MCF 10A (cell line): Measurements from ENCODE around the gene EP400. TPM values are rescaled to one million over a fixed set of nuclear protein-coding genes. Genes with fewer than 3 reads are reported as not detected.
A peak's percentile ranks its signal among the peaks of the same experiment; 100 is the strongest.

Experiments
- BruUV-seq: library from RNA; stranded (reverse); fragments of 400-500 nt; replicated peaks from 2 replicates; lab custom pipeline; 2021; lab: Mats Ljungman, UMichigan
- CTCF ChIA-PET: fragments of 300-600 bp; sonication (Branson Sonifier 250); formaldehyde crosslinking; extraction: SDS; loops from one replicate; lab custom pipeline; 2021; ENCODE audit warnings: antibody characterized with exemption, inconsistent platforms; lab: Yijun Ruan, JAX
- POLR2A ChIA-PET: fragments of 300-600, 350-650 bp; sonication (Branson Sonifier 250); formaldehyde crosslinking; extraction: SDS; loops from one replicate; lab custom pipeline; 2020; ENCODE audit warnings: antibody characterized with exemption, inconsistent platforms; lab: Yijun Ruan, JAX
- DNase-seq: peaks from one replicate; pipeline ENCODE4 v3.0.0-alpha.2; 2018; ENCODE audit not compliant: unreplicated experiment
- H3K27ac Mint-ChIP-seq: one replicate; pipeline ENCODE4 v1.8.0; 2022; ENCODE audit warnings: mild to moderate bottlenecking, low read depth, mixed read lengths; ENCODE audit not compliant: unreplicated experiment
- H3K27me3 Mint-ChIP-seq: one replicate; pipeline ENCODE4 v1.8.0; 2022; ENCODE audit warnings: mixed read lengths; ENCODE audit not compliant: insufficient read depth, unreplicated experiment
- H3K36me3 Mint-ChIP-seq: one replicate; pipeline ENCODE4 v1.8.0; 2022; ENCODE audit warnings: mild to moderate bottlenecking, moderate library complexity, mixed read lengths; ENCODE audit not compliant: insufficient read depth, unreplicated experiment
- H3K4me1 Mint-ChIP-seq: one replicate; pipeline ENCODE4 v1.8.0; 2022; ENCODE audit warnings: mixed read lengths; ENCODE audit not compliant: insufficient read depth, unreplicated experiment
- H3K4me3 Mint-ChIP-seq: one replicate; pipeline ENCODE4 v1.8.0; 2022; ENCODE audit warnings: mild to moderate bottlenecking, moderate library complexity, mixed read lengths; ENCODE audit not compliant: unreplicated experiment
- H3K9me3 Mint-ChIP-seq: one replicate; pipeline ENCODE4 v1.8.0; 2022; ENCODE audit warnings: mixed read lengths; ENCODE audit not compliant: unreplicated experiment
- intact Hi-C: fragments of 100-400 bp; cut with micrococcal nuclease; formaldehyde crosslinking; loops from 2 replicates; pipeline ENCODE4 v1.14.1; 2022
- total RNA-seq: library from RNA; stranded (reverse); gene quantifications from 2 replicates; pipeline ENCODE4 v1.2.3, GENCODE V29; 2022
- TF ChIP-seq, protein P1 (sequence below): fragments of 200-600 bp; IDR thresholded peaks from one replicate; pipeline ENCODE4 v1.8.0; 2022; ENCODE audit warnings: antibody characterized with exemption, mild to moderate bottlenecking; ENCODE audit not compliant: unreplicated experiment

Gene EP400
- total RNA-seq, 1 experiment from 2014 or later: 52.4 TPM

GRCh38 chr12:131994589-131994988, 44.8 kb downstream of the EP400 start:
- H3K4me1 Mint-ChIP-seq: no peaks in the 10 kb centered on the region
- no TSS peak for BruUV-seq
- CTCF ChIA-PET: interaction anchor here (0.5 kb wide), 1 partner anchor 94 kb away, joined by 3 read pairs; no protein-coding TSS in a partner anchor
- DNase-seq: no peak
- H3K4me3 Mint-ChIP-seq: no peak overlapping the region
- POLR2A ChIA-PET: no interaction called here
- no peaks in the 10 kb centered on the region for H3K27me3 Mint-ChIP-seq
- peak overlapping the region; percentile 12 for H3K27ac Mint-ChIP-seq
- intact Hi-C loops: no loop called here
- H3K9me3 Mint-ChIP-seq: no peaks in the 10 kb centered on the region
- peaks cover 75% of the 10 kb centered on the region for H3K36me3 Mint-ChIP-seq
- TF ChIP-seq, protein P1, sequence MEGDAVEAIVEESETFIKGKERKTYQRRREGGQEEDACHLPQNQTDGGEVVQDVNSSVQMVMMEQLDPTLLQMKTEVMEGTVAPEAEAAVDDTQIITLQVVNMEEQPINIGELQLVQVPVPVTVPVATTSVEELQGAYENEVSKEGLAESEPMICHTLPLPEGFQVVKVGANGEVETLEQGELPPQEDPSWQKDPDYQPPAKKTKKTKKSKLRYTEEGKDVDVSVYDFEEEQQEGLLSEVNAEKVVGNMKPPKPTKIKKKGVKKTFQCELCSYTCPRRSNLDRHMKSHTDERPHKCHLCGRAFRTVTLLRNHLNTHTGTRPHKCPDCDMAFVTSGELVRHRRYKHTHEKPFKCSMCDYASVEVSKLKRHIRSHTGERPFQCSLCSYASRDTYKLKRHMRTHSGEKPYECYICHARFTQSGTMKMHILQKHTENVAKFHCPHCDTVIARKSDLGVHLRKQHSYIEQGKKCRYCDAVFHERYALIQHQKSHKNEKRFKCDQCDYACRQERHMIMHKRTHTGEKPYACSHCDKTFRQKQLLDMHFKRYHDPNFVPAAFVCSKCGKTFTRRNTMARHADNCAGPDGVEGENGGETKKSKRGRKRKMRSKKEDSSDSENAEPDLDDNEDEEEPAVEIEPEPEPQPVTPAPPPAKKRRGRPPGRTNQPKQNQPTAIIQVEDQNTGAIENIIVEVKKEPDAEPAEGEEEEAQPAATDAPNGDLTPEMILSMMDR: no peak

DNA sequence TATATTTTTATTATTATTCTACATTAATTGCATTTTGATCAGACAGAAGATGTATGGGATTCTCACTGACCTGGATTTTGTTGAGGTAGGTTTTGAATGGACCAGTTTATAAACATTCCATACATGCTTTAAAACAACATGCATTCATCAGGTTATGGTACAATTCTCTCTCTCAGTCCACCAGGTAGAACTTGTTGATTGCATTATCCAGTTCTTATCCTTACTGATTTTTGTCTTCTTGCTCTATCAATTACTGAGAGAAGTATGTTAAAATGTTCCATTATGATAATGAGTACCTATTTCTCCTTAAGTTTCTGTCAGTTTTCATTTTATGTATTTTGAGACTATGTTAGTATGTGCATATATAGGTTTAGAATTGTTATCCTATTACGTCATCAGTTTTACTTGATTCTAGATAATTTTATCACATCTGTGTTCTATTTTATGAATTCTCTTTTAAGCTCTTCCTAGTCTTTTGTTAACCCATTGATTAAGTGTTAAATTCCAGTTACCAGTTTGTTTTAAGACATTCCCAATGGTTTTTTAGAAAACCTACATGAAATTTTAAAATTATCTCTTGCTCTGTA, 50.6 kb downstream of the EP400 start:
- Mint-ChIP-seq H3K4me3 (no peak overlapping the region), H3K9me3 (no peaks in the 10 kb centered on the region), H3K36me3 (peaks cover 34% of the 10 kb centered on the region), H3K27ac (no peak overlapping the region), H3K4me1 (no peaks in the 10 kb centered on the region), H3K27me3 (no peaks in the 10 kb centered on the region)
- intact Hi-C loops: loop anchor here (5.0 kb wide), 1 partner anchor 48 kb away; no protein-coding TSS in a partner anchor
- TF ChIP-seq, protein P1: no peak
- no peak for DNase-seq
- POLR2A ChIA-PET: no interaction called here
- CTCF ChIA-PET: interaction anchor here (0.7 to 1.9 kb wide), 6 partner anchors 8 to 1097 kb away, joined by 3 to 7 read pairs (median 4); no protein-coding TSS in a partner anchor
- no TSS peak for BruUV-seq

DNA sequence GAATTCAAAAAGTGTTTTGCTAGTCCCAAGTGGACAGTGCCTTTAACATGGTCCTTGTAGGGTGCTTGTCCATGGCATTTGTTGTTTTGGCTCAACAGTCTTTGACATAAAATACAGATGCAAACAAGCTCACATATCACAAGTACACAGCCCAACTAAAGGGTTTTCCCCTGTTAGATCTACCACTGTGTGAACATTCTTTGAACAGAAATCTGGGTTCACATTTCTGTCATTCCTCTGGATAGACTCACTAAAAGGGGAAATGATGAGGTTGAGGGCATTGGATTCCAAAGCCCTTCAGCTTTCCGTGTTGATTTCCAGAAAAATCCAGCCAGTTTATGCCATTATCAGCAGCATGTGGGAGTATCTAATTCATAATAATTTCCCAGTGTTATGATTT, 54.1 kb downstream of the EP400 start:
- POLR2A ChIA-PET: interaction anchor here (0.6 kb wide), 1 partner anchor 898 kb away, joined by 3 read pairs; no protein-coding TSS in a partner anchor
- CTCF ChIA-PET: no interaction called here
- H3K36me3 Mint-ChIP-seq: peaks cover 50% of the 10 kb centered on the region
- H3K27me3 Mint-ChIP-seq: no peaks in the 10 kb centered on the region
- H3K4me3 Mint-ChIP-seq: no peak overlapping the region
- no peak overlapping the region for H3K27ac Mint-ChIP-seq
- BruUV-seq: no TSS peak
- H3K9me3 Mint-ChIP-seq: no peaks in the 10 kb centered on the region
- H3K4me1 Mint-ChIP-seq: no peaks in the 10 kb centered on the region
- TF ChIP-seq, protein P1: no peak
- intact Hi-C loops: loop anchor here (5.0 kb wide), 1 partner anchor 52 kb away; no protein-coding TSS in a partner anchor
- DNase-seq: no peak

DNA sequence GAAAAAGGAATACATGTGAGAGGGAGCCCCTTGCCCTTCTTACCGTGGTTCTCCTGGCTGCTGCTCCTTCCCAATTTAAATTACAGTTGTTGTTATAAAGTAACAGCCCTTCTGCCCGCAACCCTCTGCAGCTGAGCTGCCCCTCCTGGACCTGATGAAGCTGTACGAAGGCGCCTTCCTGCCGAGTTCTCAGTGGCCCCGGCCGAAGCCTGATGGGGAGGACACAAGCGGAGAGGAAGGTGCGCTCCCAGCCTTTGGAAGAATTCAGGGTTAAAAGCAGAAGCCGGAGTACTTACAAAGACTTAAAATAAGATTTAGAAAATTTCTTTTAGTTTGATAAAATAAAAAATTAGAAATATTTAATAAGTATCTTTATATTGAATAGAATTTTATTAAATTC, 55.2 kb downstream of the EP400 start:
- POLR2A ChIA-PET: no interaction called here
- BruUV-seq: no TSS peak
- Mint-ChIP-seq H3K27me3 (no peaks in the 10 kb centered on the region), H3K36me3 (peaks cover 52% of the 10 kb centered on the region), H3K27ac (no peak overlapping the region), H3K4me1 (no peaks in the 10 kb centered on the region), H3K9me3 (no peaks in the 10 kb centered on the region), H3K4me3 (no peak overlapping the region)
- DNase-seq: no peak
- TF ChIP-seq, protein P1: no peak
- intact Hi-C loops: loop anchor here (5.0 kb wide), 1 partner anchor 53 kb away; no protein-coding TSS in a partner anchor
- CTCF ChIA-PET: interaction anchor here (0.6 kb wide), 1 partner anchor 52 kb away, joined by 3 read pairs; no protein-coding TSS in a partner anchor
